ENCODE measurements around the gene MCOLN3. TPM values are rescaled to one million over a fixed set of nuclear protein-coding genes. Genes with fewer than 3 reads are reported as not detected.

MCOLN3 gene
- total RNA-seq, 1 experiment from 2014 or later, result 14.2 TPM

GRCh38 chr1:85058786-85059185, 10.5 kb upstream of the MCOLN3 start:
- H3K36me3 ChIP-seq (ENCODE audit: control insufficient read depth, insufficient read depth, low read length), result no peaks in the 10 kb centered on the region
- H3K4me1 ChIP-seq (ENCODE audit: control insufficient read depth, insufficient read depth, low read length), result peaks cover 10% of the 10 kb centered on the region; the same call in 1 of the 2 replicates
- ATAC-seq, result no peak
- no TSS peak for BruUV-seq (replicated peaks)
- H3K4me3 ChIP-seq (ENCODE audit: low read depth in 2 of 2, low read length in 2 of 2), result no peak overlapping the region
- CTCF ChIA-PET, result no interaction called here
- TF ChIP-seq SIN3A (IDR thresholded peaks at IDR 0.05; ENCODE audit: borderline replicate concordance, insufficient read depth, low read depth, low read length), result no peak
- TF ChIP-seq POLR2AphosphoS5 (IDR thresholded peaks at IDR 0.05; ENCODE audit: low read depth, low read length), result no peak
- TF ChIP-seq CTCF (IDR thresholded peaks at IDR 0.05), result no peak
- TF ChIP-seq REST (IDR thresholded peaks at IDR 0.05; ENCODE audit: insufficient read depth in 1 of 2, low read depth in 2 of 2, low read length in 1 of 2), result no peak
- TF ChIP-seq TCF7L2 (IDR thresholded peaks at IDR 0.05; ENCODE audit: low read depth, low read length), result no peak
- intact Hi-C loops (cut with micrococcal nuclease; ENCODE audit: unreplicated experiment) (no loop called here), in situ Hi-C loops (cut with HindIII; ENCODE audit: low pct_unique_long_range_greater_than_20kb, low sequenced_read_pairs) (no loop called here)
- DNase-seq (ENCODE audit: low read depth, low spot score), result no peak
- H3K27ac ChIP-seq (ENCODE audit: low read length), result no peak overlapping the region
- POLR2A ChIA-PET, result no interaction called here
- H3K9me3 ChIP-seq (ENCODE audit: control insufficient read depth, insufficient read depth, low read depth, low read length), result no peaks in the 10 kb centered on the region
- peaks cover 12% of the 10 kb centered on the region; the same call in 1 of the 2 replicates for H3K27me3 ChIP-seq (ENCODE audit: control insufficient read depth, insufficient read depth, low read length)

- Histone ChIP-seq H3K27ac (ENCODE audit: low read length) (no peak overlapping the region), H3K4me1 (ENCODE audit: control insufficient read depth, insufficient read depth, low read length) (peaks cover 10% of the 10 kb centered on the region; the same call in 1 of the 2 replicates), H3K27me3 (ENCODE audit: control insufficient read depth, insufficient read depth, low read length) (peaks cover 12% of the 10 kb centered on the region; the same call in 1 of the 2 replicates), H3K9me3 (ENCODE audit: control insufficient read depth, insufficient read depth, low read depth, low read length) (no peaks in the 10 kb centered on the region), H3K4me3 (ENCODE audit: low read depth in 2 of 2, low read length in 2 of 2) (no peak overlapping the region), H3K36me3 (ENCODE audit: control insufficient read depth, insufficient read depth, low read length) (no peaks in the 10 kb centered on the region)
- intact Hi-C loops (cut with micrococcal nuclease; ENCODE audit: unreplicated experiment) (no loop called here), in situ Hi-C loops (cut with HindIII; ENCODE audit: low pct_unique_long_range_greater_than_20kb, low sequenced_read_pairs) (no loop called here)
- ChIA-PET POLR2A (no interaction called here), CTCF (no interaction called here)
- no peak for DNase-seq (ENCODE audit: low read depth, low spot score)
- TF ChIP-seq TCF7L2 (IDR thresholded peaks at IDR 0.05; ENCODE audit: low read depth, low read length), result no peak
- TF ChIP-seq SIN3A (IDR thresholded peaks at IDR 0.05; ENCODE audit: borderline replicate concordance, insufficient read depth, low read depth, low read length), result no peak
- TF ChIP-seq CTCF (IDR thresholded peaks at IDR 0.05), result no peak
- TF ChIP-seq POLR2AphosphoS5 (IDR thresholded peaks at IDR 0.05; ENCODE audit: low read depth, low read length), result no peak
- no peak for TF ChIP-seq REST (IDR thresholded peaks at IDR 0.05; ENCODE audit: insufficient read depth in 1 of 2, low read depth in 2 of 2, low read length in 1 of 2)
- no TSS peak for BruUV-seq (replicated peaks)
- no peak for ATAC-seq
These were observed 10.0 kb upstream of the MCOLN3 start for GRCh38 chr1:85058311-85058710.
